OCI-LY3 (cell line): ENCODE results near the gene CDK16.

Experiments used
- H2AFZ ChIP-seq: fragments of 200-600, 300-600 bp; shearing (Covaris generic); 2 replicates; pipeline ENCODE4 v1.6.0; 2014; ENCODE audit warnings: antibody characterized with exemption, low read depth, low read length
- H3K27ac ChIP-seq: fragments of 200-600, 300-600 bp; sonication (generic); 2 replicates; pipeline ENCODE4 v1.5.1; 2014; ENCODE audit warnings: mild to moderate bottlenecking, low read length, moderate library complexity, mixed read lengths
- H3K27me3 ChIP-seq: fragments of 200-600, 300-600 bp; sonication (generic); 2 replicates; pipeline ENCODE4 v1.6.1; 2014; ENCODE audit warnings: low read depth, low read length, mixed read lengths
- H3K36me3 ChIP-seq: fragments of 200-600, 300-600 bp; sonication (generic); replicated peaks from 2 replicates; pipeline ENCODE3; 2014; ENCODE audit warnings: low read depth, low read length, mixed read lengths
- H3K4me1 ChIP-seq: fragments of 300-600, 200-600 bp; sonication (generic); 2 replicates; pipeline ENCODE4 v1.6.1; 2014; ENCODE audit warnings: low read length, mixed read lengths
- H3K4me2 ChIP-seq: fragments of 200-600, 300-600 bp; sonication (generic); 2 replicates; pipeline ENCODE4 v1.6.1; 2014; ENCODE audit warnings: low read length, mixed read lengths
- H3K4me3 ChIP-seq: fragments of 300-600, 200-600 bp; sonication (generic); 2 replicates; pipeline ENCODE4 v1.5.1; 2014; ENCODE audit warnings: antibody characterized with exemption, mild to moderate bottlenecking, low read length, moderate library complexity
- H3K79me2 ChIP-seq: fragments of 300-600, 200-600 bp; shearing (Covaris generic); 2 replicates; pipeline ENCODE4 v1.6.1; 2014; ENCODE audit warnings: mild to moderate bottlenecking, low read length, mixed read lengths
- H3K9ac ChIP-seq: fragments of 300-600, 200-600 bp; shearing (Covaris generic); 2 replicates; pipeline ENCODE4 v1.6.0; 2014; ENCODE audit warnings: mild to moderate bottlenecking, low read length, moderate library complexity
- H3K9me3 ChIP-seq: fragments of 200-600, 300-600 bp; shearing (Covaris generic); 2 replicates; pipeline ENCODE4 v1.6.1; 2014; ENCODE audit warnings: low read length, mixed read lengths; ENCODE audit not compliant: insufficient read depth
- H4K20me1 ChIP-seq: fragments of 200-600, 300-600 bp; sonication (generic); 2 replicates; pipeline ENCODE4 v1.6.1; 2016; ENCODE audit warnings: low read length, mixed read lengths; ENCODE audit not compliant: insufficient read depth
- EZH2phosphoT487 ChIP-seq: fragments of 200-600 bp; shearing (Covaris generic); IDR thresholded peaks from 2 replicates; pipeline ENCODE4 v1.6.1; 2018; ENCODE audit warnings: antibody characterized with exemption, mixed run types, low read depth
- TF ChIP-seq, protein P1 (sequence below): fragments of 200-600, 300-600 bp; sonication (generic); IDR thresholded peaks from 2 replicates; pipeline ENCODE4 v1.5.1; 2014; ENCODE audit warnings: antibody characterized with exemption, low read length, low read depth

Gene CDK16

DNA sequence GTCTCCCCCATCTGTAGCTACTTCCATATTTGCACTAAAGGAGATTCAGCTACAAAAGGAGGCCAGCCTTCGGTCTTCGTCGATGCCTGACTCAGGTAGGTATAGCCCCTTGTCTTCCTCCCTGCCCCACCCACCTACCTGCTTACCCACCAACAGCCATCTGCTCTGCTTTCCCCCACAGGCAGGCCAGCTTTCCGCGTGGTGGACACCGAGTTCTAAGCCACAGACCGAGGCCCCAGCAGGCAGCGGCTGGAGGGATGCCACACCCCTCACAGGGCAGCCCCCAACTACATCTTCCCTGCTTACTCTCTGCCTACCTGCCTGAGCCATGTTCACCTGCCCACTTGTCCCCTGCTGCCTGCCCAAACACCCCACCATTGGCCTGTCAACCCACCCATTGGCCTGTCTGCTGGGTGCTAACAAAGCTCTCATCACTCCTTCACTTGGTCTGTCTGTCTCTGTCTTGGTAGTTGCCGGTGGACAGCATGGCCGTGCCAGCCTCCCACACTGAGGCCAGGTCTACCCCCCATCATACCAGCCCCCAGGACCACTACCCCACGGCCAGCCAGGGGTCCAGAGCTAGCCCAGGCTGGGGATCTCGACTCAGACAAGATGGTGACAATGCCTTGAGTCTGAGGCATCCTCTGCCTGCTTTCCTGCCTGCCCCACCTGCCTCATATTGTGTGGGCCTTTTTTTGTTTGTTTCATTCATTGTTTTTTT, 10.2 kb downstream of the CDK16 start:
- peaks cover under 1% of the 10 kb centered on the region; the same call in 1 of the 2 replicates for H3K79me2 ChIP-seq
- no peak overlapping the region for H2AFZ ChIP-seq
- no peaks in the 10 kb centered on the region for H3K9me3 ChIP-seq
- H3K27ac ChIP-seq = no peak overlapping the region
- no peak overlapping the region for H3K4me3 ChIP-seq
- no peaks in the 10 kb centered on the region for H4K20me1 ChIP-seq
- H3K9ac ChIP-seq = no peak overlapping the region
- peaks cover 18% of the 10 kb centered on the region for H3K36me3 ChIP-seq
- no peak for TF ChIP-seq EZH2phosphoT487
- TF ChIP-seq, protein P1, sequence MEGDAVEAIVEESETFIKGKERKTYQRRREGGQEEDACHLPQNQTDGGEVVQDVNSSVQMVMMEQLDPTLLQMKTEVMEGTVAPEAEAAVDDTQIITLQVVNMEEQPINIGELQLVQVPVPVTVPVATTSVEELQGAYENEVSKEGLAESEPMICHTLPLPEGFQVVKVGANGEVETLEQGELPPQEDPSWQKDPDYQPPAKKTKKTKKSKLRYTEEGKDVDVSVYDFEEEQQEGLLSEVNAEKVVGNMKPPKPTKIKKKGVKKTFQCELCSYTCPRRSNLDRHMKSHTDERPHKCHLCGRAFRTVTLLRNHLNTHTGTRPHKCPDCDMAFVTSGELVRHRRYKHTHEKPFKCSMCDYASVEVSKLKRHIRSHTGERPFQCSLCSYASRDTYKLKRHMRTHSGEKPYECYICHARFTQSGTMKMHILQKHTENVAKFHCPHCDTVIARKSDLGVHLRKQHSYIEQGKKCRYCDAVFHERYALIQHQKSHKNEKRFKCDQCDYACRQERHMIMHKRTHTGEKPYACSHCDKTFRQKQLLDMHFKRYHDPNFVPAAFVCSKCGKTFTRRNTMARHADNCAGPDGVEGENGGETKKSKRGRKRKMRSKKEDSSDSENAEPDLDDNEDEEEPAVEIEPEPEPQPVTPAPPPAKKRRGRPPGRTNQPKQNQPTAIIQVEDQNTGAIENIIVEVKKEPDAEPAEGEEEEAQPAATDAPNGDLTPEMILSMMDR = no peak
- H3K4me2 ChIP-seq = no peak overlapping the region
- no peaks in the 10 kb centered on the region for H3K27me3 ChIP-seq
- peaks cover 6% of the 10 kb centered on the region for H3K4me1 ChIP-seq

DNA sequence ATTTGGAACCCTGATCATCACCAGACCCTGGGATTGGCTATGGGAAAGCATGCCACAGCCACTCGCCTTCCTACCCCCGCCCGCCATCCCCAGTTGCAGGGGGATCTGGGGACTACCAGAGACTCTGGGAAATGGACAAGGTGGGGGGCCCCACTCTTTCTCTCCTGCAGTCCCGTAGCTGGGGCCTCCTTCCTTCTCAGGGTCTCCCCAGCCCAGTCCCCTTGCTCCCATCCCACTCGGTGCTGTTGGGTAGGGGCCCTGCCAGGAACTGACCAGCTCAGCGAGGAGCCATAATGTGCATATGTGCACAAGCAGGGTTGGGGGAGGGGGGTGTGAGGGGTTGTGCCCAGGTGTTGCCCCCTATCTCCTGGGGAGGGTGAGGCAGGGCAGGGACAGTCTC, 10.9 kb downstream of the CDK16 start:
- H3K27ac ChIP-seq = no peak overlapping the region
- H2AFZ ChIP-seq = no peak overlapping the region
- no peaks in the 10 kb centered on the region for H3K27me3 ChIP-seq
- H3K36me3 ChIP-seq = peaks cover 18% of the 10 kb centered on the region
- H3K9ac ChIP-seq = no peak overlapping the region
- H3K9me3 ChIP-seq = no peaks in the 10 kb centered on the region
- peaks cover 7% of the 10 kb centered on the region for H3K4me1 ChIP-seq
- H3K4me2 ChIP-seq = no peak overlapping the region
- H4K20me1 ChIP-seq = no peaks in the 10 kb centered on the region
- TF ChIP-seq, protein P1 = no peak
- TF ChIP-seq EZH2phosphoT487 = no peak
- no peak overlapping the region for H3K4me3 ChIP-seq
- H3K79me2 ChIP-seq = peaks cover 7% of the 10 kb centered on the region

DNA sequence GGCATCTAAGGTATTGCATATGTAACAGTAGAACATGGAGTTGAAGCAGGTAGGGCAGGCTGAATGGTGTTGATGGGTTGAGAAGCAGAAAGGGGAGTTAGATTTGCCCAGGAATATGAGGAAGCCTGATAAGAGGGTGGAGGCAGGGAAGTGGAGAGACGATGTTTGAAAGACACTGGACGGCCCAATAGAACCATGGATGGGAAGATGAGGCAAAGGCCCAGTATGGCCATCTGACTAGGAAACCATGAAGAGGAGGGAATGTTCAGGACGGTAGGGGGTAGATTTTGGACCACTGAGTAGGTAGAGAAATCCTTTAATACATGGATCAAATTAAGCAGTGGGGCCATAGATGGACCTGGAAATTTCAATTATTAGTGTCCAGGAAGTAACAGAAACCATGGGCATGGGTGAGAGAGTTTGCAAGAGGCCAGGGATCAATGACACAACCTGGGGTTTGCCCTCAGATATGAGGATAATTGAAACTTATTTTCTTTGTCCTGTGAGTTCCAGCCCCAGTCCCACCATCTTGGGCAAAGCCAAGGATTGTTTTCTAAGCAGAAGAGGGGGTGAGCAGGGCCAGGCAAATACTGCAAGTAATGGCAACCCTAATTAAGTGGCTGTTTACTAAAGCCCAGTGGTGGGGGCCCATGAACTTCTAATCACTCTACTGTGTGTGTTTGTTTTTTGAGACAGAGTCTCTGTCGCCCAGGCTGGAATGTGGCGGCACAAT, 11.8 kb downstream of the CDK16 start:
- Histone ChIP-seq H3K79me2 (peaks cover 16% of the 10 kb centered on the region), H4K20me1 (no peaks in the 10 kb centered on the region), H3K9me3 (no peaks in the 10 kb centered on the region), H2AFZ (no peak overlapping the region), H3K9ac (no peak overlapping the region), H3K27me3 (no peaks in the 10 kb centered on the region), H3K4me3 (no peak overlapping the region), H3K4me2 (no peak overlapping the region), H3K27ac (no peak overlapping the region), H3K4me1 (peaks cover 10% of the 10 kb centered on the region), H3K36me3 (peaks cover 12% of the 10 kb centered on the region)
- no peak for TF ChIP-seq EZH2phosphoT487
- TF ChIP-seq, protein P1 = no peak

DNA sequence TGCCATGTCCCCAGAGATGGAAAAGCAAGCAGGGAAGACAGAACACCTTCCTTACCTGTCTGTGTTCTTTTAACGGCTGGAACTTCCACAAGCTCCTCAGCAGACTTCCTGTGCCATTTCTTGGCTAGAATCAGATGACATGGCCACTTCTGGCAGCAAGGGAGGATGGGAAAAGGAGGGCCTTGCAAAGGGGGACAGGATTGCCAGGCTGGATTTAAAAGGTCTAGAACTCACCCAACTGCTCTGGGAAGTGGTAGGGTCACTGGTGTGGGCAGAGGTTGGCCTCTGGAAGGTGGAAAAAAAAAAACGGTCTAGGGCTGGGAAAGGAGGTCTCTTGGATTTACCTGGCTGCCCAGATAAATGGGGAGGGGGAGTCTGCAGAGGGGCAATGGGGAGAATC, 12.7 kb downstream of the CDK16 start:
- TF ChIP-seq EZH2phosphoT487 = no peak
- TF ChIP-seq, protein P1 = no peak

More for the DNA sequence above, 12.7 kb downstream of the CDK16 start:
- Histone ChIP-seq H3K27ac (no peak overlapping the region), H3K4me2 (no peak overlapping the region), H3K4me1 (peaks cover 10% of the 10 kb centered on the region), H2AFZ (no peak overlapping the region), H3K79me2 (peaks cover 25% of the 10 kb centered on the region), H3K36me3 (peaks cover 11% of the 10 kb centered on the region), H4K20me1 (no peaks in the 10 kb centered on the region), H3K4me3 (no peak overlapping the region), H3K9me3 (no peaks in the 10 kb centered on the region), H3K9ac (no peak overlapping the region), H3K27me3 (no peaks in the 10 kb centered on the region)
